Measurements from ENCODE around the gene TPBGL. TPM values are rescaled to one million over a fixed set of nuclear protein-coding genes. Genes with fewer than 3 reads are reported as not detected.

Gene TPBGL
- total and polyA plus RNA-seq, 2 experiments from 2014 or later = 0.08 to 0.21 TPM

DNA sequence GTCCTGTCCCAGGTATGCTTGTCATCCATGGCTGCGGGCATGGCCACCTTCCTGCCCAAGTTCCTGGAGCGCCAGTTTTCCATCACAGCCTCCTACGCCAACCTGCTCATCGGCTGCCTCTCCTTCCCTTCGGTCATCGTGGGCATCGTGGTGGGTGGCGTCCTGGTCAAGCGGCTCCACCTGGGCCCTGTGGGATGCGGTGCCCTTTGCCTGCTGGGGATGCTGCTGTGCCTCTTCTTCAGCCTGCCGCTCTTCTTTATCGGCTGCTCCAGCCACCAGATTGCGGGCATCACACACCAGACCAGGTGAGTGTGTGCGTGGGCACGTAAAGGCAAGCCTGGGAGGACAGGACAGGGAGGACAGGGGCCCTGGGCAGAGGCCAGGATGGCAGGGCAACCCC lies 47.3 kb upstream of the TPBGL start (continued):
- TF ChIP-seq, protein P1, sequence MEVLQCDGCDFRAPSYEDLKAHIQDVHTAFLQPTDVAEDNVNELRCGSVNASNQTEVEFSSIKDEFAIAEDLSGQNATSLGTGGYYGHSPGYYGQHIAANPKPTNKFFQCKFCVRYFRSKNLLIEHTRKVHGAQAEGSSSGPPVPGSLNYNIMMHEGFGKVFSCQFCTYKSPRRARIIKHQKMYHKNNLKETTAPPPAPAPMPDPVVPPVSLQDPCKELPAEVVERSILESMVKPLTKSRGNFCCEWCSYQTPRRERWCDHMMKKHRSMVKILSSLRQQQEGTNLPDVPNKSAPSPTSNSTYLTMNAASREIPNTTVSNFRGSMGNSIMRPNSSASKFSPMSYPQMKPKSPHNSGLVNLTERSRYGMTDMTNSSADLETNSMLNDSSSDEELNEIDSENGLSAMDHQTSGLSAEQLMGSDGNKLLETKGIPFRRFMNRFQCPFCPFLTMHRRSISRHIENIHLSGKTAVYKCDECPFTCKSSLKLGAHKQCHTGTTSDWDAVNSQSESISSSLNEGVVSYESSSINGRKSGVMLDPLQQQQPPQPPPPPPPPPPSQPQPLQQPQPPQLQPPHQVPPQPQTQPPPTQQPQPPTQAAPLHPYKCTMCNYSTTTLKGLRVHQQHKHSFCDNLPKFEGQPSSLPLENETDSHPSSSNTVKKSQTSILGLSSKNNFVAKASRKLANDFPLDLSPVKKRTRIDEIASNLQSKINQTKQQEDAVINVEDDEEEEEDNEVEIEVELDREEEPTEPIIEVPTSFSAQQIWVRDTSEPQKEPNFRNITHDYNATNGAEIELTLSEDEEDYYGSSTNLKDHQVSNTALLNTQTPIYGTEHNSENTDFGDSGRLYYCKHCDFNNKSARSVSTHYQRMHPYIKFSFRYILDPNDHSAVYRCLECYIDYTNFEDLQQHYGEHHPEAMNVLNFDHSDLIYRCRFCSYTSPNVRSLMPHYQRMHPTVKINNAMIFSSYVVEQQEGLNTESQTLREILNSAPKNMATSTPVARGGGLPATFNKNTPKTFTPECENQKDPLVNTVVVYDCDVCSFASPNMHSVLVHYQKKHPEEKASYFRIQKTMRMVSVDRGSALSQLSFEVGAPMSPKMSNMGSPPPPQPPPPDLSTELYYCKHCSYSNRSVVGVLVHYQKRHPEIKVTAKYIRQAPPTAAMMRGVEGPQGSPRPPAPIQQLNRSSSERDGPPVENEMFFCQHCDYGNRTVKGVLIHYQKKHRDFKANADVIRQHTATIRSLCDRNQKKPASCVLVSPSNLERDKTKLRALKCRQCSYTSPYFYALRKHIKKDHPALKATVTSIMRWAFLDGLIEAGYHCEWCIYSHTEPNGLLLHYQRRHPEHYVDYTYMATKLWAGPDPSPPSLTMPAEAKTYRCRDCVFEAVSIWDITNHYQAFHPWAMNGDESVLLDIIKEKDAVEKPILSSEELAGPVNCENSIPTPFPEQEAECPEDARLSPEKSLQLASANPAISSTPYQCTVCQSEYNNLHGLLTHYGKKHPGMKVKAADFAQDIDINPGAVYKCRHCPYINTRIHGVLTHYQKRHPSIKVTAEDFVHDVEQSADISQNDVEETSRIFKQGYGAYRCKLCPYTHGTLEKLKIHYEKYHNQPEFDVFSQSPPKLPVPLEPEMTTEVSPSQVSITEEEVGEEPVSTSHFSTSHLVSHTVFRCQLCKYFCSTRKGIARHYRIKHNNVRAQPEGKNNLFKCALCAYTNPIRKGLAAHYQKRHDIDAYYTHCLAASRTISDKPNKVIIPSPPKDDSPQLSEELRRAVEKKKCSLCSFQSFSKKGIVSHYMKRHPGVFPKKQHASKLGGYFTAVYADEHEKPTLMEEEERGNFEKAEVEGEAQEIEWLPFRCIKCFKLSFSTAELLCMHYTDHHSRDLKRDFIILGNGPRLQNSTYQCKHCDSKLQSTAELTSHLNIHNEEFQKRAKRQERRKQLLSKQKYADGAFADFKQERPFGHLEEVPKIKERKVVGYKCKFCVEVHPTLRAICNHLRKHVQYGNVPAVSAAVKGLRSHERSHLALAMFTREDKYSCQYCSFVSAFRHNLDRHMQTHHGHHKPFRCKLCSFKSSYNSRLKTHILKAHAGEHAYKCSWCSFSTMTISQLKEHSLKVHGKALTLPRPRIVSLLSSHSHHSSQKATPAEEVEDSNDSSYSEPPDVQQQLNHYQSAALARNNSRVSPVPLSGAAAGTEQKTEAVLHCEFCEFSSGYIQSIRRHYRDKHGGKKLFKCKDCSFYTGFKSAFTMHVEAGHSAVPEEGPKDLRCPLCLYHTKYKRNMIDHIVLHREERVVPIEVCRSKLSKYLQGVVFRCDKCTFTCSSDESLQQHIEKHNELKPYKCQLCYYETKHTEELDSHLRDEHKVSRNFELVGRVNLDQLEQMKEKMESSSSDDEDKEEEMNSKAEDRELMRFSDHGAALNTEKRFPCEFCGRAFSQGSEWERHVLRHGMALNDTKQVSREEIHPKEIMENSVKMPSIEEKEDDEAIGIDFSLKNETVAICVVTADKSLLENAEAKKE (CRISPR knock-in tag; IDR thresholded peaks at IDR 0.05) = no peak
- TF ChIP-seq ZNF114 (CRISPR knock-in tag; IDR thresholded peaks at IDR 0.05) = no peak
- no peak for TF ChIP-seq EZH2phosphoT487 (IDR thresholded peaks at IDR 0.05; ENCODE audit: unreplicated experiment)
- TF ChIP-seq JUNB (IDR thresholded peaks at IDR 0.05; ENCODE audit: unreplicated experiment) = no peak

DNA sequence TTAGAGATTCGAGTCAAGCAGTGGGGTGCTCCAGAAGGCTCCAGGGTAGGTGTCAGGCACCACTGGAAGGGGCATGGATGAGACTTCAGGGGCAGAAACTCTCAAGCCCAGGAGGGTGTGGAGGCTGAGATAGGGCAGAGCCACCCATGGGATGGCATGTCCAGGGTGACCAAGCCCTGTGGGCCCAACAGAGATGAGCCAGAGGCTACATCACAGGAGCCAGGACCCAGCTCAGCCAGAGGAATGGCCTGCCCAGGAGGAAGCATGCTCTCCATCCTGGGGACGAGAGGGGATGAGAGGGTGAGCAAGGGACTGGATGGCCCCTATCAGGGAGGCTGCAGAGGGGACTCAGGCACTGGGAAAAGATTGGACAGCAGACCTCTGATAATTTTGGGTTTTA lies 46.9 kb upstream of the TPBGL start:
- Histone ChIP-seq H2AFZ (no peak overlapping the region), H3F3A (replicated peaks; ENCODE audit: low read depth) (no peaks in the 10 kb centered on the region), H3K4me2 (no peak overlapping the region), H3K27me3 (ENCODE audit: insufficient read depth) (no peaks in the 10 kb centered on the region), H3K36me3 (ENCODE audit: insufficient read depth) (no peaks in the 10 kb centered on the region), H3K4me1 (ENCODE audit: insufficient read depth) (peaks cover 5% of the 10 kb centered on the region; the same call in 1 of the 2 replicates), H3K27ac (ENCODE audit: low read depth) (no peak overlapping the region), H4K20me1 (replicated peaks; ENCODE audit: insufficient read depth) (no peaks in the 10 kb centered on the region), H3K4me3 (no peak overlapping the region), H3K9me2 (ENCODE audit: insufficient read depth) (no peaks in the 10 kb centered on the region), H3K79me2 (replicated peaks; ENCODE audit: insufficient read depth) (no peaks in the 10 kb centered on the region)
- peaks cover 10% of the 10 kb centered on the region for H3K27me3 Mint-ChIP-seq (ENCODE audit: insufficient read depth, low read depth, poor library complexity)
- DNase-seq (ENCODE audit: low spot score) (no peak), ATAC-seq (no peak)
- no peaks in the 10 kb centered on the region for H3K36me3 Mint-ChIP-seq (ENCODE audit: low read depth)
- H3K4me3 Mint-ChIP-seq = no peak overlapping the region
- no peak overlapping the region for H3K27ac Mint-ChIP-seq
- H3K4me1 Mint-ChIP-seq = peaks cover 10% of the 10 kb centered on the region
- no peaks in the 10 kb centered on the region for H3K9me3 Mint-ChIP-seq
- TF ChIP-seq, protein P1 (CRISPR knock-in tag; IDR thresholded peaks at IDR 0.05) = no peak
- no peak for TF ChIP-seq ZNF331 (CRISPR knock-in tag; IDR thresholded peaks at IDR 0.05; ENCODE audit: low read depth)
- no peak for TF ChIP-seq POLR2AphosphoS5 (IDR thresholded peaks at IDR 0.05; ENCODE audit: low read depth)
- TF ChIP-seq JUNB (IDR thresholded peaks at IDR 0.05; ENCODE audit: unreplicated experiment) = no peak
- TF ChIP-seq CREB1 (CRISPR knock-in tag; IDR thresholded peaks at IDR 0.05; ENCODE audit: low read depth) = no peak
- TF ChIP-seq STAT1 (IDR thresholded peaks at IDR 0.05; ENCODE audit: unreplicated experiment) = no peak
- no peak for TF ChIP-seq NANOG (IDR thresholded peaks at IDR 0.05; ENCODE audit: borderline replicate concordance)
